GM12873 (cell line): ENCODE measurements around the gene RTP2.

Experiments used
- CTCF ChIP-seq: IDR thresholded peaks from 2 replicates; pipeline ENCODE4 v1.5.1; 2012; ENCODE audit warnings: low read depth, mild to moderate bottlenecking, moderate library complexity, low read length, control low read depth; ENCODE audit not compliant: insufficient read depth; ENCODE audit errors: missing control alignments

Gene RTP2

GRCh38 chr3:187737006-187737367 is 34.6 kb upstream of the RTP2 start:
- no peak for TF ChIP-seq CTCF

- no peak for TF ChIP-seq CTCF
Observed at GRCh38 chr3:187736418-187736871, 34.1 kb upstream of the RTP2 start.

- TF ChIP-seq CTCF: no peak
Observed at GRCh38 chr3:187735837-187736236, 33.5 kb upstream of the RTP2 start.

- no peak for TF ChIP-seq CTCF
Observed at GRCh38 chr3:187735383-187735782, 33.0 kb upstream of the RTP2 start.

- no peak for TF ChIP-seq CTCF
Observed at GRCh38 chr3:187734841-187735240, 32.5 kb upstream of the RTP2 start.

GRCh38 chr3:187733371-187733770 is 31.0 kb upstream of the RTP2 start:
- TF ChIP-seq CTCF: no peak

- no peak for TF ChIP-seq CTCF
Observed at GRCh38 chr3:187729598-187729997, 27.2 kb upstream of the RTP2 start.
